CMK (cell line): ENCODE measurements around the gene ADAP1.
A peak's percentile ranks its signal among the peaks of the same experiment; 100 is the strongest.
"Not testable (repeated sequence)": the region's sequence is repeated elsewhere in the genome, so short reads cannot be mapped to it uniquely, and the experiment has no call there.

ENCODE experiments used
- DNase-seq: peaks from one replicate; pipeline ENCODE4 v3.0.0-alpha.2; 2010; ENCODE audit warnings: low read depth

ADAP1 gene

DNA sequence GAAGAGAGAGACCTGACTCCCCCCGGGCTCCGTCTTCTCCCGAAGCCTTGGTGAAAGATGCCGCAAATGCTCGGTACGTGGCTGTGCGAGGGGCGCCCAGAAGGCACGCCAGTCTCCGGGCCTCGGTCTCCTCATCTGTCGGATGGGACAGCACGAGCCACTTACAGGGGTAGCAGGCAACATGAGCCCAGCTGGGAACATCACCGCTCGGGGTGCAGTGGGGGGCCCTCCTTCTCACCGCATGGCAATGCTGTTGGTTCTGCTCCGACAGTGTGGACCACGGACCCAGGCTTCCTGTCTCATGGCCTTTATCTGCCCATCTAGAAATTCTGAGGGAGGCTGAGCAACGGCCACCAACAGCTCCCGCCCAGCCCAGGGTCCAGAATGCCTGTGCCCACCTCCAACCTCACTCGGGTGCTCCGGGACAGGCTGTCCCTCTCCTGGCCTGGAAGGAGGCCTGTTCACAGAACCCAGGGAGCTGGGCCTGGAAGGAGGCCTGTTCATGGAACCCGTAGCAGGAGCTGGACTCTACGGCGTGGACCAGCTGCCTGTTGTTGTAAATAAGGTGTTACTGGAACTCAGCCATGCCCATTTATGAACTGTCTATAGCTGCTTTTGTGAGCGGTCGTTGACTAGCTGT lies 15.8 kb downstream of the ADAP1 start:
- DNase-seq: no peak

DNA sequence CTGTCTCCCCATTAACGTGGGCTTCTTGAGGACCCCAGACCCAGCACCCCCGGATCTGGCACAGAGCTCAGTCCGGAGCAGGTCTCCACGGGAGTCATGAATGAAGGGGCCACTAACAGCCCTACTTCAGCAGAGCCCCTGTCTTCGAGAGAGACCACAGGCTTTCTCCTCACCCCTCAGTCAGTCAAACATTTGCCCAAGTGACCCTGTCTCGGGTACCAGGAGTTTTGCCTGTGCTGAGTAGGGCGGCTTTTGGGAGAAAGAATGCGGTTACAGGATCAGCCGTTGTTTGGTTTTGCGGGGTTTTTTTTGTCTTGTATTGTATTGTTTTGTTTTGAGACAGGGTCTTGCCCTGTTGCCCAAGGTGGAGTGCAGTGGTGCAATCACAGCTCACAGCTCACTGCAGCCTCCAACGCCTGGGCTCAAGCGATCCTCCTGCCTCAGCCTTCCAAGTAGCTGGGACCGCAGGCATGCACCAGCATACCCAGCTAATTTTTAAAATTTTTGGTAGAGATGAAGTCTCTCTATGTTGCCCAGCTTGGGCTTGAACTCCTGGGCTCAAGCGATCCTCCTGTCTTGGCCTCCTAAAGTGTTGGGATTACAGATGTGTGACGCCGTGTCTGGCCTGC lies 16.5 kb downstream of the ADAP1 start:
- DNase-seq: no peak

DNA sequence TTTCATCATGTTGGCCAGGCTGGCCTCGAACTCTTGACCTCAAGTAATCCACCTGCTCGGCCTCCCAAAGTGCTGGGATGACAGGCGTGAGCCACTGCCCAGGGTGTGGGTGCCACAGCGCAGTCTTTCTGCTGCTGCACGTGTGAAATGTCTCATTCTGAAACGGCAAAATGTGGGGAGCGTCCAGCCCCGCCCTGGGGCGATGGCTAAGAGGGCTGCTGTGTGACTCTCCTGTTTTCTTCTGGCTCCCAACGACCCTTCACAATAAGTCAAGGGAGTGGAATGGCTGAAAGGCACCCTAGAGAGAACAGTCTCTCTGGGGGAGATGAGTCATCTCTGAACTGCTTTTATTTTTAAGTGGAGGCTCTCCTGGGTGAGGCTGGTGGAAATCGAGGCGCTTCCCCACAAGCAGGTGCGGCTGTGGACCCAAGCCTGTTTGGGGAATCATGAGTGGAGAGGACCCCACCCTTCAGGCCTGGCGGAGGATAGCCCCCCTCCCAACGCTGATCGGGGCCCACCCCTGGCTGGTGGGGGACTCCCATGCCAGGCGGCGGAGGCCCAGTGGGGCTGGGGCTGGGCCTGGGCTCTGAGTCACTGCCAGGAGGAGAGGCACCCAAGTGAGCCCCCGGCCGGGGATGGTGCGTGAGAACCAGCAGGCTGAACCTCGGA lies 18.0 kb downstream of the ADAP1 start:
- DNase-seq: no peak

DNA sequence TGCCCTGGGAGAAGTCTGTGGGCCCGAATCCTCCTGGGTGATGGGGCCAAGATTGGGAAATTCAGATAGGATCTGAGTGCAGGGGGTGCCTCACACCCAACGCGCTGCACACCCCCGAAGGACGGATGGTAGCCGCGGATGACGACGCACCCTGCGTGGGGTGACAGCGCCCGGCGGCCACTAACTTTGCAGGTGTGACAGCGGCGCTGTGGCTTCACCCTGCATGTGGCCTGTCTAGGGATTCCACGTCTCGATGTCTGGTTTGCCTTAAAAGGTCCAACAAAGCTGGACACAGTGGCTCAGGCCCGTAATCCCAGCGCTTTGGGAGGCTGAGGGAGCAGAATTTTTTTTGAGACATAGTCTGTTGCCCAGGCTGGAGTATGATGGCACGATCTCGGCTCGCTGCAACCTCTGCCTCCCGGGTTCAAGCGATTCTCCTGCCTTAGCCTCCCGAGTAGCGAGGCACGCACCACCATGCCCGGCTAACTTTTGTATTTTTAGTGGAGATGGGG lies 18.6 kb downstream of the ADAP1 start:
- no peak for DNase-seq

DNA sequence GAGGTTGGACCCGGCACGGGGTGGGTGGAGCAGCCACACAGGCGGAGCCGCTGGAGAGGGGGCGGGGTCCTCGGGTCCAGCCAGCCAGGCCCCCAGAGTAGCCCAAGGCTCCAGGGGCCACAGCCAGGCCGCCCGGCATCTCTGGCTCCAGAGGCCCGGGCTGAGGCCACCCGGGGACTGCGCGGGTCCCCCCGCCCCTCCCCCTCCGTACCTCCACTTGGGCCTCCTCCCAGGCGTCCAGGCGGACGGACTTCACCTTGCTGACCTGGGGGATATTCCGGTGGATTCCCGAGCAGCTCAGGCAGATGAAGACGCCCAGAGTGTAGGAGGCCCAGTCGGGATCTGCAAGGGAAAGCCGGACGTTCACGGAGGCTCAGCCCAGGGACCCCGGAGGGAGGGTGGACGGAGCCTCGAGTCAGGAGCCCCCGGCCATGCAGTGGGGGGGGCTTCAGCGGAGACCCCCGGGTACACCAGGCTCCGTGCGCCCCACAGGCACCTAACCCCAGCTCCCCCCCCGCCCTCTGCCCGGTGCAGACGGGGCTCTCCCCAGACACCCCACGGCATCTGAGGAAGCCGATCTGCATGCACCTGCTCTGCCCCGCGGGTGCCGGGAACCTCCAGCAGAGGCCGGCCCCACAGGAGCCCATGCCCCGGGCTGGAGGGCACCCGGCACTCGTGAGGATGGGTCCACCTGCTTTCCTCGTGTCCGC lies 19.2 kb downstream of the ADAP1 start:
- DNase-seq: no peak

DNA sequence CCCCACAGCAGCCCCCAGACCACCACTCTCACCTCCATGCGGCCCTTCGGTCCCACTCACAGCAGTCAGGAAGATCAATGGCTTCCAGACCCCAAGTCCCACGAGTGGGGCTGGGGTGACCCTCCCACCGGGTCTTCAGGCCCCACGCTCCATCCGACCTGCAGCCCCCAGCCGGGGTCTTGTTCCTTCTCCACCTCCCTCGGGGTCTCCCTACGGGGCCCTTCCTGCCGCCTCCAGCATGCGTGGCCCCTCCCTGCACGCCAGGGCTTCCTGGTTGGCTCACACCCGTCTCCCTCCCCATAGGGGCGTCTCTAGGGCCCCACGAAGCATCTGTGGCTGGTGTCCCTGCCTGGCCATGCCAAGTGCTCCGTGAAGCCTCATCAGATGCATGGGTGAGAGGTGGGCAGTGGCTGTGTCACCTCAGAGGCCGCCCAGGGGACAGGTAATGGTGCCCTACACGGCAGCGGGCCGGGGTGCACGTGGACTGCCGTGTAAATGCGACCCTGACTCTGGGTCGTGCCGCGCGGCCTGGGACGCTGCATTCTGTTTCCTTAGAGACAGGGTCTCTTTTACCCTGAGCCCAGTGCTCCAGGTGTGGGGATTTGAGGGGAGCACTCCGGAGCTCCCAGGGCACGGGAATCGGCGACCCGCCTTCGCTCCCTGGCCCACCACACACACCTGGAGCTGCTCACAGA lies 19.9 kb downstream of the ADAP1 start:
- DNase-seq: no peak

DNA sequence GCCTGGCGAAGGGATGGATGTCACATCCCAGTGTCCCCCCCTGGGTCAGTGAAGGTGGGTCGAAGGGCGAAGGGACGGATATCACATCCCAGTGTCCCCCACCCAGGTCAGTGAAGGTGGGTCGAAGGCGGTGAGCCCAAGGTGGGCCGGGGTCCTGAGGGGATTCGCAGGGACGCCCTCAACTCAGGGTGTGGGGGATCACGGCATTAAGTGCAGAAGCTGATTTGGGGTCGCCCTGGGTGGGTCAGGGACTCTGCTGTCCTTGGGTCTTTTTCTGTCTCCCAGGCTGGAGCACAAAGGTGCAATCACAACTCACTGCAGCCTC lies 21.9 kb downstream of the ADAP1 start:
- no peak for DNase-seq

DNA sequence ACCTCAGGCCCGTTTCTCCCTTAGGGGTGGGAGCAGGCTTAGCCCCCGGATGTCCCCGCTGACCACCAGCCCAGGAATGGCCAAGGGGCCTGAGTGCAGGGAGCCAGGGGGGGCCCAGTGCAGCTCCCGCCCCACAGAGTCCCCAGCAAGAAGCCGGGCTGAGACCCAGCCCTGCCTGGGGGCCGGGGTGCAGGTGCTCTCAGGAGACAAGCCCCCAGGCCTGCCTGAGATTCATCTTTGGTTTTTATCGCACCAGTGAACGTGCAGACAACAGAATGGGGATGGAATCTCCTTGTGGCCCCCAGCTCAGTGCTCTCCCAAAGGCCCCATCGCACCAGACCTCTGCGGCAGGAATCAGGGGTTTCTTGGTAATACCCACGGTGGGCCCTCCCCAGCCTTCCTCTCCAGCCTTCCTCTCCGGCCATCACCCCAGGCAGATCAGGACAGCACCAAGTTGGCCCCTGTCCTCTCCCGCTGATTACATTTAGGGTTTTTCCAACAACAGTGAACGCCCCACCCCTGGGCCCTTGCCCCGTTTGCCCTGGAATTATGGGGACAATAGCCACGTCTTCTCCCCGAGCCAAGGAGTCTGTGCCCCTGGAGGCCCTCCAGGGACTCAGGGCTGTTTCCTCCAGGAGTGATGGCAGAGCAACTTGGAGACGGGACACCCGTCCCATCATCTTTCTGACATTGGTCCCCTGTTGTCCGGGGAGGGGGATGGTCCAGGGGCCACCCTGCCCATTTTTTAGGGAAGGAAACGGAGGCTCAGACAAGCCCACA lies 22.4 kb downstream of the ADAP1 start:
- DNase-seq: no peak

DNA sequence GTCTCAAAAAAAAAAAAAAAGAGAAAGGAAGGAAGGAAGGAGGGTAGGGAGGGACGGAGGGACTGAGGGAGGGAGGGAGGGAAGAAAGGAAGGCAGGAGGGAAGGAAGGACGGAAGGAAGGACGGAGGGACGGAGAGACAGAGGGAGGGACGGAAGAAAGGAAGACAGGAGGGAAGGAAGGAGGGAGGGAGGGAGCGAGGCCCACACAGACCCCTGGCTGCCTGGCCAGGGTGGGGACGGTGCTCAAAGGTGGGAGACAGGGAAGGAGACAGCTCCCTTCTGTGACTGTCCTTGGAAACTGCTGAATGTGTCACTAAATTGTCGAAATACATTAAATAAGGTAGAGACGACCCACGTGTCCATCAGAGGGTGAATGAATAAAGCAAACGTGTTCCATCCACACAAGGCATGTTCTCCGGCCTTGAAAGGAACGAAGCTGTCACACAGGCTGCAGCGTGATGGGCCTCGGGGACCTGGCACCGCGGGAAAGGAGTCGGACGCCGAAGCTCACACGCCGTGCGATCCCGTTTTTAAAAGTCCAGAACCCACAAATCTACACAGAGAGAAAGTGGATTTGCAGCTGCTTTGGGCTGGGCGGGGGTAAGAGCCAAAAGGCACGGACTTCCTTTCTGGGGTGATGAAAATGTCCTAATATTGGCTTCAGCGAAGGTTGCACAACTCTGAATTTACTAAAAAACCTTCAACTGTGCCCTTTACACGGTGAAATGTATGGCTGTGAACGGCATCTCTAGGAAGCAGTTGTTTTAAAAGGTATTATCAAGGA lies 23.3 kb downstream of the ADAP1 start:
- DNase-seq: no peak

DNA sequence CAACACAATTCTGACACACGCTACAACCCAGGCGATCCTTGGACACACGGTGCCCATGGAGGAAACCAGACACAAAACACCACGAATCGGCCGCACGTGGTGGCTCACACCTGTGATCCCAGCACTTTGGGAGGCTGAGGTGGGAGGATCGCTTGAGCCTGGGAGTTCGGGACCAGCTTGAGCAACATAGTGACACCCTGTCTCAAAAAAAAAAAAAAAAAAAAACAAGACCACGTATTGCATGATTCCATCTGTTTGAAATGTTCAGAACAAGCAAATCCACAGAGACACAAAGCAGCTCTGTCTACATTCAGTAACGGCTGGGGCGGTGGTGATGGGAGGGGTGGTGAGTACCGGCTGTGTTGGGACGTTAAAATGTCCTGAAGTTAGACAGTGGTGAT lies 25.2 kb downstream of the ADAP1 start:
- DNase-seq: no peak

DNA sequence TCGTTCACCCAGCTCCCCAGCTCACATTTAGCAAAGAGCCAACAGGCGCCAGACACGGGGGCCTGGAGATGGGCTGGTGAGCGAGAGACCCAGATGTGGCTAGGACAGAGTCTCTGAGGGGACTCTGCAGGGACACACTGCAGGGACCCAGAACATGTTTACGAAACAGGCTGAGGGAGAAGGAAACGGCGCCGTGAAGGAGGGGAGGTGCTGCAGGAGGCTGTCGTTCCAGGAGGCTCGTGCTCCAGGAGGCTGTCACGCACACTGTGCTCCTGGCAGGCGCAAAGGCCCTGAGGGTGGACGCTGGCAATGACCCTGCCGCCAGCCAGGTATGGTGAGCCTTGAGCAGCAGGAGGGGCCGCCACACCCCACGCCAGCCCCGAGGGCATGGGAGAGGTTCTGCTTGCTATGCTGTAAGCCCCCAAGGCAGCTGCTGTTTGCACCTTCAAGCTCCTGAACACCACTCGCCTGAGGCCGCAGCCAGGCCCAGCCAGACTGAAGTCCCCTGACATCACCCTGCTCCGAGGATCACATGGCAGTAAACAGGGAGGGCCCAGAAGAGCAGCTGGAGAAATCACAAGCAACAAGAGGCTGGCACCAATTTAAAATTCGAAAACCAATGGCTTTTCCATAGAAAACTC lies 27.3 kb downstream of the ADAP1 start:
- no peak for DNase-seq

DNA sequence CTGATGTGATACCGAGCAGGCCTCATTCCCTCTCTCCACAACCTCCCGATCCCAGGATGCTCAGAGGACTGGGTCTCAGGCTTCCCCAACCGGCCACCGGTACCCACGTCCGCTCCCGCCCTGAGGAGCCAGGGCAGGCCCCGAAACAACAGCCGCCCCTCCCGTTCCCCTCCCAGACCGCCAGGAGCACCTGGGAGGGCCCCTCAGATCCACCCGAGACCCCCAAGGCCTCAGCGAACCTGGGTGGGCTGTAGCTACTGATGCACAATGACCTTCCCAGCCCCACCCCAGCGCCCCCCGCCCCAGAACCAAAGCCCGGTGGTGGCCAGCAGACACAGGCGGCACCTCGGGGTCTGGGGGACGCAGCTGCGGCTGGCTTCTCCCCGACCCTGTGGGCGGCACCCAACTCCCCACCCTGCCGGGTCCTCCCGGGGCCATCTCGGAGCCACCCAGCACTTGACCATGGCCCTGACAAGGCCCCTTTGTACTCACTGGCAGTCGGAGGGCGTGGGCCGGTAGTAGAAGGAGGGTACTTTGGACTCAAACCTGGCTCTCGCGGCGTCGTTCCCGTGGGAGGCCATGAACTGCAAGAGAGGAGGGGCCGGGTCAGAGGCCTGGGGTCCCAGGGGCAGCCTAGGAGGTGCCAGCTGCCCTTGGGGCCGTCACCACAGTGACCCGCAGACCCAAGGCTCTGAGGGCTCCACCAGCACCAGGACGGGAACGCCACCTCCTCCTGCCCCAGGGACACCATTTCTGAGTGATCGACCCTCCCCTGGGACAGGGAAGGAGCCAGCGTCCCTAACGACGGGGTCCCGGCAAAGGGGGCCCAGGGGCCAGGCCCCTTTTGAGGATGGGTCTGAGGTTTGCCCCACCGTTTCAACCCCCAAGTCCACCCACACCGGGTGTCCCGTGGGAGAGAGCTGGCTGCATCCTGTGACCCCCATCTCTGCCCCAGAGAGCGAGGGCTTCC lies 28.1 kb downstream of the ADAP1 start:
- DNase-seq: no peak

DNA sequence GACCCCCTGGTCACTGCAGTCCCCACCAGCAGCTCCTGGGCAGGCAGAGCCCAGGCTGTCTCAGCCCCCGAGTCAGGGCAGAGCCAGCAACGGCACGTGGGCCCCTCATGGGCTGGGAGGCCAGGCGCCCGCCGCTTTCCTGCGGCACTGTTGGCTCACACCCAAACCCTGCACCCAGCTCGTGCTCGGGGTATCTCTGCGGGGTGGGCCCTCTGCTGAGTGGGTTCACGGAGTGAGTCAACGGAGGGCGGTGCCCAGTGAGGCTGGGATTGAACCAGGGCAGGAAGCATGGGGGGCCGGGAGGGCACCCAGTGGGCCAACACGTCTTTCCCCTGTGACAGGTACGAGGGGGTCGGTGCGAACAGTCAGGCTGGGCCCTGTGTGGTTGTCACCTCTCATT lies 28.9 kb downstream of the ADAP1 start:
- DNase-seq: no peak

DNA sequence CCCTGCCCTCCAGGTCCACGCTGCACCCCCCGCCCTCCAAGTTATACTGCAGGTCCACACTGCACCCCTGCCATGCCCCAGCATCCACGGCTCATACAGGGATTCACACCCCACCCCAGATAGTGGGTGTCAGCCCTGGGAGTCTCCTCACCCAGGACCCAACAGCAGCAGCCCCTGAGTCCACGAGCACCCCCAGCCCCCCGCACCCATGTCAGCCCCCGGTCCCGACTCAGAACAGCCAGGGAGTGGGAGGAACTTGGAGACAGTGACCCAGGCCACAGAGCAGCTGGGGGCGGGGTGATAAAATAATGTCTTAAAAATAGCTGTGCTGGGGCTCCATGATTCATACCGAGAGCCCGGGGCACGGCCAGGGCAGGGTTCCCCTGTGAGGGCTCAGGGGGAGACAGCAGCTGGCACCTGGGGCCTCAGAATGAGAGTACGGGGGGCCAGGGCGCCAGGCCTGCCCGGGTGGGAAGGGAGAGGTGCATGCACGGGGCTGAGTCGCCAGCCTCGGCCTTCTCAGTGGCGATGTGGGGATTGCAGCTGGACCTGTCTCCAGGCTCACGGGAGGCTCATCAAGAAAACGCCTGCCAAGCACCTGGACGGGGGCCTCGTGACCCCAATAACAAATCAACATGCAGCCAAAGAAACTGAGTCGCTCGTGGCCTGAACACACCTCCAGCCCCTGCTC lies 29.8 kb downstream of the ADAP1 start:
- DNase-seq: no peak

DNA sequence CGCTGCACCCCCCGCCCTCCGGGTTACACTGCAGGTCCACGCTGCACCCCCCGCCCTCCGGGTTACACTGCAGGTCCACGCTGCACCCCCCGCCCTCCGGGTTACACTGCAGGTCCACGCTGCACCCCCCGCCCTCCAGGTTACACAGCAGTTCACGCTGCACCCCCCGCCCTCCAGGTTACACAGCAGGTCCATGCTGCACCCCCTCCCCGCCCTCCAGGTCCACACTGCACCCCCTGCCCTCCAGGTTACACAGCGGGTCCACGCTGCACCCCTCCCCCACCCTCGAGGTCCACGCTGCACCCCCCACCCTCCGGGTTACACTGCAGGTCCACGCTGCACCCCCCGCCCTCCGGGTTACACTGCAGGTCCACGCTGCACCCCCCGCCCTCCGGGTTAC lies 30.4 kb downstream of the ADAP1 start:
- not testable (repeated sequence) for DNase-seq

DNA sequence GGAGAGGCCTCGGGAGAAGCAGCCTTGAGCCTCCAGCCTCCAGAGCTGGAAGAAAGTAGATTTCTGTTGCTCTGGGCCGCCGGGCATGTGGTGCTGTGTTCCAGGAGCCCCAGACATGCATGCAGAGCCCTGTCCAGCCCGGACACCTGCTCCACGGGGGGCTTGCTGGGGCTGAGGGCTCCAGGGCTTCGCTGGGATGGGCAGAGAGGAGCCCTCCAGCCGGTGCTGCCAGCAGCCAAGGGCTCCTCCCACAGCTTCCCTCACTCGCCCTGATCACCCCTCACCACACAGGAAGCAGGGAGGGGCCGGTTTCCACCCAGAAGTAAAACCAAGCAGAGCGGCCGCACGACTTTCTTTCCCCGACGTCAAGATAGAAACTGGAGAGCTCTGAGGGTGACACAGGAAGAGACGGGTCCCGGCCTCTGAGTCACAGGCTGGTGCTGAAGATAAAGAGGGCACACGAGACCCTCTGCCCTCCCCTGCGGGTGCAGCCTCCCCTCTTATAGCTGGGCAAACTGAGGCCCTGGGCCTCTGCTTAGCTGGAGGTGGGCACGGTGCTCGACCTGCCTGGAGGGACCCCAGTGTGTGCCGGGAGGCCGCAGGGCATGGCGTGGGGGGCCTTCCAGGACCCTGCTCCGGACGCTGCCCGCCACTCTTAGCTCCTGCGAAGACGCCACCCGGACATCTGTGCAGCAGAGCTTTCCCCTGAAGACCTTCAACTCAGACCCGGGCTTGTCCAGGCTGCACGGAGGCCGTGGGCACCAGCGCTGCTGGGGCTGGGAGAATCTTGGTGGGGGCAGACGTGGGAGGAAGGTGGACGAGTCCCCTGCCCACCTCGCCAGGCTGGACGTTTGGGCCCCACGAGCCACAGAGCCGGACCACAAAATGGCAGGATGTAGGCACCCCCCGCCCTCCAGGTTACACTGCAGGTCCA lies 31.1 kb downstream of the ADAP1 start:
- peak; percentile 78 for DNase-seq
